ENCODE results near the gene ITGB1.

DNA sequence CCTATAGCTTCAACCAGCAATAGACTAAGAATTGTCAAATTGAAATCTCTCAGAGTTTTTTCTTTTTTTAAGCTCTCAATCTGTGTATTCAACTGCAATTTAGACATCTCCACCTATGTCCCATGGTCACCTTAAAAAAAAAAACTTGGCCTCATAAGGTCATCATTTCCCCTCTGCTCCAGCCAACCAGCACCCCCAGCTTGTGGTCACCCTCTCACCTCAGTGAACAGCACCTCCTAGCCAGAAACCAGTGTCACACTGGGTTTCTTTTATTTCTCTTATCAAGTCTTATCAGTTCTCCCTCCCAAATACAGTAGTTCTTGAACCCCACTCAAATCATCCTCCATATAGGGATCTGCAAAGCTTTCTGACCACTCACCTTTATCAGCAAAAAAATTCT lies 4.0 kb downstream of the ITGB1 start:
- TF ChIP-seq, protein P1, sequence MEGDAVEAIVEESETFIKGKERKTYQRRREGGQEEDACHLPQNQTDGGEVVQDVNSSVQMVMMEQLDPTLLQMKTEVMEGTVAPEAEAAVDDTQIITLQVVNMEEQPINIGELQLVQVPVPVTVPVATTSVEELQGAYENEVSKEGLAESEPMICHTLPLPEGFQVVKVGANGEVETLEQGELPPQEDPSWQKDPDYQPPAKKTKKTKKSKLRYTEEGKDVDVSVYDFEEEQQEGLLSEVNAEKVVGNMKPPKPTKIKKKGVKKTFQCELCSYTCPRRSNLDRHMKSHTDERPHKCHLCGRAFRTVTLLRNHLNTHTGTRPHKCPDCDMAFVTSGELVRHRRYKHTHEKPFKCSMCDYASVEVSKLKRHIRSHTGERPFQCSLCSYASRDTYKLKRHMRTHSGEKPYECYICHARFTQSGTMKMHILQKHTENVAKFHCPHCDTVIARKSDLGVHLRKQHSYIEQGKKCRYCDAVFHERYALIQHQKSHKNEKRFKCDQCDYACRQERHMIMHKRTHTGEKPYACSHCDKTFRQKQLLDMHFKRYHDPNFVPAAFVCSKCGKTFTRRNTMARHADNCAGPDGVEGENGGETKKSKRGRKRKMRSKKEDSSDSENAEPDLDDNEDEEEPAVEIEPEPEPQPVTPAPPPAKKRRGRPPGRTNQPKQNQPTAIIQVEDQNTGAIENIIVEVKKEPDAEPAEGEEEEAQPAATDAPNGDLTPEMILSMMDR (IDR thresholded peaks at IDR 0.05), result no peak
- no peak for TF ChIP-seq POLR2AphosphoS5 (IDR thresholded peaks at IDR 0.05)

All from suprapubic skin (tissue), 3 donors.